GM19438 (cell line): Measurements from ENCODE around the gene ZNF267.
"Not testable (repeated sequence)": the region's sequence is repeated elsewhere in the genome, so short reads cannot be mapped to it uniquely, and the experiment has no call there.

Source experiments
- ATAC-seq: cut with Tn5 transposase; IDR thresholded peaks from one replicate; pipeline ENCODE4 v1.9.1; 2021; ENCODE audit warnings: low read depth; ENCODE audit not compliant: unreplicated experiment

The ZNF267 gene

DNA sequence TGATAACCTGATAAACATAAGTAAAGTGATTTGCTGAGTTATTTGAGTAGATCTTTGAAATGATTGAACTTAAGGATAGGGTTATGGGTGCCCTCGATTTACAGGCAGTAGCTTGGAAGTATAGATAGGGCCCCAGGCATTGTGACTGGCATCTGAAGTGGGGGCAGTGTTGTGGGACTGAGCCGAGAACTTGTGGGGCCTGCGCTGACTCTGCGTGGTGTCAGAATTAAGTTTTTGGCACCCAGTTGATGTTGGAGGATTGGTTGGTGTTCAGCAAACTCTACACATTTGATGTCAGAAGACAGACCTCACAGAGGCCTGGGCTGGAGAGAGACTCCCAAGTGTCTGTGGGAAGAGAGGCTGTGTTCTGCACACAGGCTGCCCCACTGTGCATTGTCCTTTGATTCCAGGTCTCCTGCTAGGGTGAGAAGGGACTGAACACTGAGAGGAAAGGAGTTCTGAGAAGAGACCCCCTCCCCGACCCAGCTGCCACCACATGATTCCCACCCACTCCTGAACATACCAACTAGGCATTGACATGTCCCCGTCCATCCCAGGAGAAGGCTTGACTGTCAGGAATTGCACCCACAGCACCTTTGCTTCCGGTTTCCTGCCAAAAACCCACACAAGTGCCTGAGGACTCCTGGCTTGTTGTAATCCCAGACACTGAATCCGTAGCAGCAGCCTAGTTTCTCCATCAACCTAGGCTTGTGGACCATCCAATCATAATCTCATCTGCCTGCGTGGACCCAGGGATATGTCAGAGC, 4.5 kb downstream of the ZNF267 start:
- no peak for ATAC-seq

DNA sequence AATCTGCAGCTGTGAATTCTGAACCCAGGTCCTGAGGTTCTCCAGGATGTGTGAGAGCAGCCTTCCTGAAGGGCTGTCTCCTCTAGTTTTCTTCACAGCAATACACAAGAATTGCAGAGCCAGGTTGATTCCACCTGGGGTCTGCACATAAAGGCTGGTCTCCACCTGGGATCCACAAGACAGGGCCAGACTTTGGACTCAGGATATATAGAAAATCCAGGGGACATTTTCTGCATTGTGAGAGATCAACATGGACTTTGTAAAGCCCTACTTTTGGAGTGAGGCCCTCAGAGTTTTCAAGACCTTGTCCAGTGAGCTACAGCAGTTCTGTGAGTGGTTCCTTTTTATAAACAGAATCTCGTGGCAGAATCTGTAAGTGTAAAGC, 6.3 kb downstream of the ZNF267 start:
- no peak for ATAC-seq

GRCh38 chr16:31880322-31880979, 6.8 kb downstream of the ZNF267 start:
- ATAC-seq, result no peak

- ATAC-seq, result no peak
Measured at GRCh38 chr16:31886227-31886626, 12.6 kb downstream of the ZNF267 start.

- ATAC-seq, result no peak
Measured at GRCh38 chr16:31888735-31889134, 15.1 kb downstream of the ZNF267 start.

DNA sequence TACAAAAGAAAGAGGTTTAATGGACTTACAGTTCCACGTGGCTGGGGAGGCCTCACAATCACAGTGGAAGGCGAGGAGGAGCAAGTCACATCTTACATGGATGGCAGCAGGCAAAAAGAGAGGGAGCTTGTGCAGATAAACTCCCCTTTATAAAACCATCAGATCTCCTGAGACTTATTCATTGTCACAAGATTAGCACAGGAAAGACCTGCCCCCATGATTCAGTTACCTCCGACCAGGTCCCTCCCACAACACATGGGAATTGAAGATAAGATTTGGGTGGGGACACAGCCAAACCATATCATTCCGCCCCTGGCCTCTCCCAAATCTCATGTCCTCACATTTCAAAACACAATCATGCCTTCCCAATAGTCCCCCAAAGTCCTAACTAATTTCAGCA, 18.5 kb downstream of the ZNF267 start:
- ATAC-seq, result not testable (repeated sequence)

DNA sequence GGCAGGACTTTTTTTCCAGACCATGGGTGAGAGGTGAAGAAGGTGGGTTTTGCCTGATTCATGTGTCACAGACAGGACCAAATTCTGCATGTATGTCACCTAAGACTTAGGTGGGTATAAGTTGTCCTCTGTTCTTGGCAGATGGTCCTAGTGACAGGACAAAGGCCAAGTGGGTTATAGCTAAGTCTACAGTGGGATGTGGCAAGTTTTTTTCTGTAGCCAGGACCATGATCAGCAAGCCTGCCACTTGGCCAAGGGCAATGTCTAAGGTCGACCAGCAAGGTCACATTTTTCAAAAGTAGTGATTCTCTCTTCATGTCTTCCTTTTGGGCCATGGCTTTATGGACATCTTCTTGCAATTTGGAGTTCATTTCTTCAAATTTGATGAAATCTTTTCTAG, 20.2 kb downstream of the ZNF267 start:
- ATAC-seq, result no peak

- ATAC-seq, result no peak
Measured at GRCh38 chr16:31897283-31897682, 23.7 kb downstream of the ZNF267 start.

DNA sequence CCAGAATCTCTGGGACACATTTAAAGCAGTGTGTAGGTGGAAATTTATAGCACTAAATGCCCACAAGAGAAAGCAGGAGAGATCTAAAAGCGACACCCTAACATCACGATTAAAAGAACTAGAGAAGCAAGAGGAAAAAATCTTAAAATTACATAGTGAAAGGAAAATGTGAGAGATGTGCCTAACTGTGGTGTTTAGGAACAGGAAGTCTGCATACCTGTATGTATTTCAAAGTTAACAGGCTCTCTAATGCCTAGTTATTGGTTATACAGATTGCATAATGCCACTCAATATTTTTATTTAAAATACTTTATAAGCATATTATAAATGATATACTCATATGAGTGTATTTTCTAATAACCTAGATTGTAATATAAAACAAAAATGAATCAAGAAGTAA, 25.9 kb downstream of the ZNF267 start:
- no peak for ATAC-seq

DNA sequence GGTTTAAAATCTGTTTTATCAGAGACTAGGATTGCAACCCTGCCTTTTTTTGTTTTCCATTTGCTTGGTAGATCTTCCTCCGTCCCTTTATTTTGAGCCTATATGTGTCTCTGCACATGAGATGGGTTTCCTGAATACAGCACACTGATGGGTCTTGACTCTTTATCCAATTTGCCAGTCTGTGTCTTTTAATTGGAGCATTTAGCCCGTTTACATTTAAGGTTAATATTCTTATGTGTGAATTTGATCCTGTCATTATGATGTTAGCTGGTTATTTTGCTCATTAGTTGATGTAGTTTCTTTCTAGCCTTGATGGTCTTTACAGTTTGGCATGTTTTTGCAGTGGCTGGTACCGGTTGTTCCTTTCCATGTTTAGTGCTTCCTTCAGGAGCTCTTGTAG, 31.0 kb downstream of the ZNF267 start:
- ATAC-seq, result not testable (repeated sequence)

- ATAC-seq, result no peak
Measured at GRCh38 chr16:31913668-31914067, 40.1 kb downstream of the ZNF267 start.

GRCh38 chr16:31916056-31916488, 42.5 kb downstream of the ZNF267 start:
- no peak for ATAC-seq

DNA sequence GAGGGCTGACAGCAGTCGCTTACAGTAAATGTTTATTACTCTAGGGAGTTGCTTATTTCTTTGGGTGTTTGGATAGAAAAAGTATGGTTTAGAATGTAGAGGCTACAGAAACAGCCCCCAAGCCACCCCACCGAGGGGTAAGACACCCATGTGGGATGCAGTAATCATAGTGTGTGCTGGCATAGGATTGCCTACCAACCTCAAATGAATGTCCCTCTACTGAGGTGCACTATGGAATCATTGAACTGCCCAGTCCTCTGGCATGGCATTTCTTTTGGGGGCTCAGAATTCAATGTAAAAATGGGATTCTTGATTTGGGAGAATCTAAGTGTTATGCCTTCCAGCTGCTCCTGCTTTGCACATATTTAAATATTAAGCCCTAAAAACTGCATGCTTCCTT, 46.8 kb downstream of the ZNF267 start:
- ATAC-seq, result no peak

- not testable (repeated sequence) for ATAC-seq
Measured at GRCh38 chr16:31951806-31952205, 78.2 kb downstream of the ZNF267 start.

- ATAC-seq, result not testable (repeated sequence)
Measured at GRCh38 chr16:31952206-31952605, 78.6 kb downstream of the ZNF267 start.

DNA sequence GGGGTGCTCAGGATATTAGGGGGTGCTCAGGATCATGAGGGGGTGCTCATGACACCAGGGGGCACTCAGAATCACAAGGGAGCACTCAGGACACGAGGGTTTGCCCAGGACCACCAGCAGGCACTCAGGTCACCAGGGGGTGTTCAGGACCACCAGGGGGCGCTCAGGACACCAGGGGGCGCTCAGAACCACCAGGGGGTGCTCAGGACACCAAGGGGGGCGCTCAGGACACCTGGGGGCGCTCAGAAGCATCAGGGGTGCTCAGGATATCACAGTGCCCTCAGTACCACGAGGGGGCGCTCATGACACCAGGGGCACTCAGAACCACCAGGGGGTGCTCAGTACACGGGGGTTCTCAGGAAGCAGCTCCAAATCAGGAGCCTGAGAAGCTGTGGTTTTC, 82.6 kb downstream of the ZNF267 start:
- not testable (repeated sequence) for ATAC-seq

DNA sequence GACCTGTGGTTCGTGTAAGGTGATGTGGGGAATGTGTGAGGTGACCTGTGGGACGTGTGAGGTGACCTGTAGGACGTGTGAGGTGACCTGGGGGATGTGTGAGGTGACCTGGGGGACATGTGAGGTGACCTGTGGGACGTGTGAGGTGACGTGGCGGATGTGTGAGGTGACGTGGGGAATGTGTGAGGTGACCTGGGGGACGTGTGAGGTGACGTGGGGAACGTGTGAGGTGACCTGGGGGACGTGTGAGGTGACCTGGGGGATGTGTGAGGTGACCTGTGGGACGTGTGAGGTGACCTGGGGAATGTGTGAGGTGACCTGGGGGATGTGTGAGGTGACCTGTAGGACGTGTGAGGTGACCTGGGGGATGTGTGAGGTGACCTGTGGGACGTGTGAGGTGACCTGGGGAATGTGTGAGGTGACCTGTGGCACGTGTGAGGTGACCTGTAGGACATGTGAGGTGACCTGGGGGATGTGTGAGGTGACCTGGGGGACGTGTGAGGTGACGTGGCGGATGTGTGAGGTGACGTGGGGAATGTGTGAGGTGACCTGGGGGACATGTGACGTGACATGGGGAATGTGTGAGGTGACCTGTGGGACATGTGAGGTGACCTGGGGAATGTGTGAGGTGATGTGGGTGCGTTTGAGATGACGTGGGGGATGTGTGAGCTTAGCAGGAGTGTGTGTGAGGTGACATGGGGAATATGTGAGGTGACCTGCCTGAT, 86.7 kb downstream of the ZNF267 start:
- ATAC-seq, result not testable (repeated sequence)
